ENCODE measurements around the gene ADCY1.

DNA sequence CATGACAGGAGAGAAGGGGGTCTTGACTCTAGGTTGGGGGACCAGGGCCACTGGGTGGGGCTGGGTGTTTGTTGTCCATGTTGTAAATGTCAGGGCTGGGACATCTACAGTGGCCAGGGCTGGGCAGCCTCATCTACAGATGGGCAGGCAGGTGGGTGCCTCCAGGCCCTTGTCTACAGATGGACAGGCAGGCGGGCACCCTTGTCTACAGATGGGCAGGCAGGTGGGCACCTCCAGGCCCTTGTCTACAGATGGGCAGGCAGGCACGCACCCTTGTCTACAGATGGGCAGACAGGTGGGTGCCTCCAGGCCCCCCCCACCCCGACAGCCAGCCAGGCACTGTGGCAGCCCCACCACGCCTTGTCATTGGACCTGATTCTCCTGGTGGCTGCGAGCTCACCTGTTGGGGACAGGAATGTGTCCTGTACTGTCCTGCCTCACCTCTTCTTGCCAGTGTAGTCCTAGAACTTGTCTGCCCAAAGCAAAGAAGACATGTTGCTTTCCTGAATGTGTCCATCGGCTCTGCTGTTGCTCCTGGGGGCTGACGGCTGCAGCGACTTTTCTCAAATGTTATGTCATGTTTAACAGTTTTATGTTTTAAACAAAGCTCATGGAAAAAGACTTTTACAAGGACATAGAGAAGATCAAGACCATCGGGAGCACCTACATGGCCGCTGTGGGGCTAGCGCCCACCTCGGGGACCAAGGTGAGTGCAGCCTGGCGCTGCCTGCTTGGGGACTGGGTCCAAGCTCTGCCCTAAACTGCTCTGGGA, 129.9 kb downstream of the ADCY1 start:
- no peak for TF ChIP-seq EZH2 (IDR thresholded peaks at IDR 0.05; ENCODE audit: borderline replicate concordance, low read depth, low read length, severe bottlenecking)
- TF ChIP-seq POLR2A (IDR thresholded peaks at IDR 0.05; ENCODE audit: low read depth, low read length): no peak
- TF ChIP-seq, protein P1, sequence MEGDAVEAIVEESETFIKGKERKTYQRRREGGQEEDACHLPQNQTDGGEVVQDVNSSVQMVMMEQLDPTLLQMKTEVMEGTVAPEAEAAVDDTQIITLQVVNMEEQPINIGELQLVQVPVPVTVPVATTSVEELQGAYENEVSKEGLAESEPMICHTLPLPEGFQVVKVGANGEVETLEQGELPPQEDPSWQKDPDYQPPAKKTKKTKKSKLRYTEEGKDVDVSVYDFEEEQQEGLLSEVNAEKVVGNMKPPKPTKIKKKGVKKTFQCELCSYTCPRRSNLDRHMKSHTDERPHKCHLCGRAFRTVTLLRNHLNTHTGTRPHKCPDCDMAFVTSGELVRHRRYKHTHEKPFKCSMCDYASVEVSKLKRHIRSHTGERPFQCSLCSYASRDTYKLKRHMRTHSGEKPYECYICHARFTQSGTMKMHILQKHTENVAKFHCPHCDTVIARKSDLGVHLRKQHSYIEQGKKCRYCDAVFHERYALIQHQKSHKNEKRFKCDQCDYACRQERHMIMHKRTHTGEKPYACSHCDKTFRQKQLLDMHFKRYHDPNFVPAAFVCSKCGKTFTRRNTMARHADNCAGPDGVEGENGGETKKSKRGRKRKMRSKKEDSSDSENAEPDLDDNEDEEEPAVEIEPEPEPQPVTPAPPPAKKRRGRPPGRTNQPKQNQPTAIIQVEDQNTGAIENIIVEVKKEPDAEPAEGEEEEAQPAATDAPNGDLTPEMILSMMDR (IDR thresholded peaks at IDR 0.05; ENCODE audit: extremely low read depth in 1 of 2, insufficient read depth in 1 of 2, low read depth in 1 of 2, low read length in 2 of 2): no peak
- TF ChIP-seq JUN (IDR thresholded peaks at IDR 0.05; ENCODE audit: borderline replicate concordance, insufficient read depth, insufficient read length, low read depth): no peak
- TF ChIP-seq POLR2AphosphoS5 (IDR thresholded peaks at IDR 0.05; ENCODE audit: insufficient read depth, low read depth, low read length): no peak
- TF ChIP-seq, protein P2, sequence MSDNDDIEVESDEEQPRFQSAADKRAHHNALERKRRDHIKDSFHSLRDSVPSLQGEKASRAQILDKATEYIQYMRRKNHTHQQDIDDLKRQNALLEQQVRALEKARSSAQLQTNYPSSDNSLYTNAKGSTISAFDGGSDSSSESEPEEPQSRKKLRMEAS (IDR thresholded peaks at IDR 0.05; ENCODE audit: insufficient read depth, insufficient read length): no peak

Measured in endothelial cell of umbilical vein (primary cell).